Activated naive CD4-positive, alpha-beta T cell treated with anti-CD3 and anti-CD28 coated beads, Interleukin-2, amount 50 U/mL, for 24 hours (primary cell): ENCODE results near the gene MROH2B.

Source experiments
- H3K27ac Mint-ChIP-seq: one replicate; pipeline ENCODE4 v1.8.0; 2021; ENCODE audit warnings: mild to moderate bottlenecking, mixed read lengths
- H3K27me3 Mint-ChIP-seq: one replicate; pipeline ENCODE4 v1.8.0; 2021; ENCODE audit warnings: mixed read lengths
- H3K36me3 Mint-ChIP-seq: one replicate; pipeline ENCODE4 v1.8.0; 2021; ENCODE audit warnings: mixed read lengths
- H3K4me1 Mint-ChIP-seq: one replicate; pipeline ENCODE4 v1.8.0; 2021; ENCODE audit warnings: mixed read lengths
- H3K4me3 Mint-ChIP-seq: one replicate; pipeline ENCODE4 v1.8.0; 2021; ENCODE audit warnings: mild to moderate bottlenecking, mixed read lengths
- H3K9me3 Mint-ChIP-seq: one replicate; pipeline ENCODE4 v1.8.0; 2021; ENCODE audit warnings: mixed read lengths

Gene MROH2B

DNA sequence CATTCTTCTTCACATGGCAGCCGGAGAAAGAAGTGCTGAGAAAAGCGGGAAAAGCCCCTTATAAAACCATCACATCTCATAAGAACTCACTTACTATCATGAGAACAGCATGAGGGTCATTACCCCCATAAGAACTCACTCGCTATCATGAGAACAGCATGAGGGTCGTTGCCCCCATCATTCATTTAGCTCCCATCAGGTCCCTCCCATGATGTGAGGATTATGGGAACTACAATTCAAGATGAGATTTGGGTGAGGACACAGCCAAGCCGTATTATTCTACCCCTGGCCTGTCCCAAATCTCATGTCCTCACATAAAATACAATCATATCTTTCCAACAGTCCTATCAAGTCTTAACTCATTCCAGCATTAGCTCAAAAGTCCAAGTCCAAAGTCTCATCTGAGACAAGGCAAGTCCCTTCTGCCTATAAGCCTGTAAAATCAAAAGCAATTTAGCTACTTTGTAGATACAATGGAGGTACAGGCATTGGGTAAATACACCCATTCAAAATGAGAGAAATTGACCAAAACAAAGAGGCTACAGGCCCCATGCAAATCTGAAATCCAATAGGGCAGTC lies 79.1 kb downstream of the MROH2B start:
- Mint-ChIP-seq H3K9me3 (no peaks in the 10 kb centered on the region), H3K4me3 (no peak overlapping the region), H3K4me1 (no peaks in the 10 kb centered on the region), H3K27me3 (peaks cover 5% of the 10 kb centered on the region), H3K27ac (no peak overlapping the region), H3K36me3 (no peaks in the 10 kb centered on the region)

DNA sequence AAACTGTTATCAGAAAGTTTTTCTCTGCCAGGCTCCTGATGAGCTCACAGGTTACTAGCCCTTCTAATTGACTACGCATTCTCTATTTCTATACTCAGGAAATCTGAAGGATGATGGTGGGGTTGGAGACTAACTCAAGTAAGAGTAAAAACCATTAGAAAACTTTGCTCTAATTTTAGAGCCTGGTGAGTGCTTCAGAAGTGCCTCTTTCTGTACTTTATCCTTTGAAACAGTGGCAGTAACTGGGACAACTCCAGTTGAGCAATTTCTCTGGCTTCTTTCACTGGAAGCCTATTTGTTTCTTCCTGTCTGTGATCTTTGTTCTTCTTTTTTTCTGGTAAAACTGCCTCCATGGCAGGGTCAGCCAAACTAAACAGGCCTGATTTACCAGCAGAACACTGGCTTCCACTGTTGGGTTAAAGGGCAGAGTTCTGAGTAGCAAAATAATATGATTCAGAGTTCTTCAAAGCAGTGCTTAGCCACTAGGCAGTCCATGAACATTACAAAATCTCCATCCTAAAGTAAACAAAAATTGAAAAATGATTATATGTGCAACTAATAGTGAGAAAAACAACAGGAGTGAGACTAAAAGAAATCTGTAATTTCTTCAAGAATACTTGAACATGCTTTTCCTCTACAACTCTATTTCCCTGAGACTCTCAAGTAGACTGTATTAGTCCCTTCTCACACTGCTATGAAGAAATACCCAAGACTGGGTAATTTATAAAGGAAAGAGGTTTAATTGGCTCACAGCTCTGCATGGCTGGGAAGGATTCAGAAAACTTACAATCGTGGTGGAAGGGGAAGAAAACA lies 79.8 kb downstream of the MROH2B start:
- no peaks in the 10 kb centered on the region for H3K4me1 Mint-ChIP-seq
- H3K4me3 Mint-ChIP-seq: no peak overlapping the region
- peaks cover 5% of the 10 kb centered on the region for H3K27me3 Mint-ChIP-seq

GRCh38 chr5:40988746-40989510 lies 82.2 kb downstream of the MROH2B start:
- H3K27ac Mint-ChIP-seq: no peak overlapping the region
- H3K9me3 Mint-ChIP-seq: no peaks in the 10 kb centered on the region
- peaks cover 8% of the 10 kb centered on the region for H3K27me3 Mint-ChIP-seq
- H3K4me1 Mint-ChIP-seq: no peaks in the 10 kb centered on the region
- no peaks in the 10 kb centered on the region for H3K36me3 Mint-ChIP-seq
- no peak overlapping the region for H3K4me3 Mint-ChIP-seq

More for the DNA sequence above, 79.8 kb downstream of the MROH2B start:
- Mint-ChIP-seq H3K9me3 (no peaks in the 10 kb centered on the region), H3K36me3 (no peaks in the 10 kb centered on the region), H3K27ac (no peak overlapping the region)

DNA sequence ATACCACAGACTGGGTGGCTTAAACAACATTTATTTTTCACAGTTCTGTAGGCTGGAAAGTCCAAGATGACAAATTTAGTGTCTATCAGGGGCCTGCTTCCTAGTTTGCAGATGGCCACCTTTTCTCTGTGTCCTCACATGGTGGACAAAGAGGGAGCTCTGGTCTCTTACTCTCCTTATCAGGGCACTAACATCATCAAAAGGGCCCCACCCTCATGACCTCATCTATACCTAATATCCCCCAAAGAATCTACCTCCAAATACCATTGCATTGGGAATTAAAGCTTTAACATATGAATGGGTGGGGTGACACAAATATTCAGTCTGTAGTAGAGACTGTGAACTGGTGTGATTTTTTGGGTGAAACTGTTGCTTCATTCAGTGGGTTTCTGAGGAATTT lies 83.8 kb downstream of the MROH2B start:
- peaks cover 6% of the 10 kb centered on the region for H3K27me3 Mint-ChIP-seq
- no peaks in the 10 kb centered on the region for H3K36me3 Mint-ChIP-seq
- H3K4me1 Mint-ChIP-seq: no peaks in the 10 kb centered on the region
- no peak overlapping the region for H3K27ac Mint-ChIP-seq
- H3K9me3 Mint-ChIP-seq: no peaks in the 10 kb centered on the region
- no peak overlapping the region for H3K4me3 Mint-ChIP-seq

DNA sequence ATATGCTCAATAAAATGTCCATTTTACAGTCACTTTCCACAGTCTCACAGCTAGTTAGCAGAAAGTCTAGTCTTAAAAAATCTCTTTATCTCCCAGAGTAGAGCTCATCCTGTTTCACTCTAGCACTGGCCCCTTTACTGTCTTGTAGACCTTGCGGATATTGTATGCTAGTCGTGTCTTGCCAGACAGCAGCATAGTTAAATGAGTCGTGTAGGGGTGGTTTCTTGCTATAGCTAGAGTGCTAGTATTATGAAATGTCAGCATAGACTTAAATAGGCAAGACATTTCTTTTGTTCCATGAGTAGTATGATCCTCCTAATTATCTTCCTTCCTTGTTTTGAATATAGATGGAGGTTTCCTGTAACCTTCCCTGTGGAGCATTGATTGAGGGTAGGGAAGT lies 84.5 kb downstream of the MROH2B start:
- no peak overlapping the region for H3K27ac Mint-ChIP-seq
- no peaks in the 10 kb centered on the region for H3K36me3 Mint-ChIP-seq
- H3K9me3 Mint-ChIP-seq: no peaks in the 10 kb centered on the region
- no peak overlapping the region for H3K4me3 Mint-ChIP-seq
- H3K4me1 Mint-ChIP-seq: no peaks in the 10 kb centered on the region
- peaks cover 6% of the 10 kb centered on the region for H3K27me3 Mint-ChIP-seq

DNA sequence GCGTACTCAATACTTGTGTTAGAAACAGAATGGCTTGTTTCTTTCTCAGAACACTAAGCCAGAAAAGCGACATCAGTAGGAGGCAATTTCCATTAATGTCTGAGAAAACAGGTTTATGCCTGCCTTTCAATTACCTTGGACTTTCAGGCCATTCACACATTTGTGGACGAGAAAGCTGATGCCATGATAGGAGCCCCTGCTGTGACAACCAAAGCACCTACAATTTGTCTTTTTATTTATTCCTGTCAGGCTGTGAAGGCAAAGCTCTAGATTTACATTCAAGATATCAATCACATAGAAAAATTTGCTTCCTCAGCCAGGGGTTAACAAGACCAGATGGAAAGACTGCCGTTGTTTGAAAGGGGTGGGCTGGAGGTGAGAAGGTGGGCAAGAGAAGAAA lies 85.6 kb downstream of the MROH2B start:
- Mint-ChIP-seq H3K4me1 (no peaks in the 10 kb centered on the region), H3K36me3 (no peaks in the 10 kb centered on the region), H3K4me3 (no peak overlapping the region), H3K27ac (no peak overlapping the region), H3K9me3 (no peaks in the 10 kb centered on the region), H3K27me3 (peaks cover 7% of the 10 kb centered on the region)

GRCh38 chr5:40984884-40985283 lies 86.3 kb downstream of the MROH2B start:
- H3K27me3 Mint-ChIP-seq: peaks cover 4% of the 10 kb centered on the region

DNA sequence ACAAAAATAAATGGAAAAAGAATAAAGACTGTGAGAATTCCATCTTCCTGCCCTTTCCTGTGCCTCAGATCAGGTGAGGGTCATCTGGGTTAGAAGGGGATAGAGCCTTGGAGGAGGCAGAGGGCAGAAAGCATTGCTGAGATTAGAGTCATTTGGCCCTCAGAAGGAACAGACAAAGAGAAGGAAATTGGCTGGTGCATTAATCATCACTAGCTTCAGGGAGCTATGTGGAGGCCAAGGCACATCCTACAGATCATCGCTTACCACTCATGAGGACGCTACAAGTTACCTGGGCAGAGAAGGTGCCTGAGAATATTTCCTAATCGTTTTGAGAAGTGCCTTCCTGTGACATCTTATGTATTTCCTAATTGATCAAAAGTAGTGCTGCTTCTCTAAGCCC lies 87.4 kb downstream of the MROH2B start:
- H3K4me3 Mint-ChIP-seq: no peak overlapping the region
- no peak overlapping the region for H3K27ac Mint-ChIP-seq
- H3K36me3 Mint-ChIP-seq: no peaks in the 10 kb centered on the region
- H3K27me3 Mint-ChIP-seq: peaks cover 6% of the 10 kb centered on the region
- H3K4me1 Mint-ChIP-seq: no peaks in the 10 kb centered on the region
- peaks cover 4% of the 10 kb centered on the region for H3K9me3 Mint-ChIP-seq

More at GRCh38 chr5:40984884-40985283, 86.3 kb downstream of the MROH2B start:
- Mint-ChIP-seq H3K4me1 (no peaks in the 10 kb centered on the region), H3K36me3 (no peaks in the 10 kb centered on the region), H3K4me3 (no peak overlapping the region), H3K27ac (no peak overlapping the region), H3K9me3 (no peaks in the 10 kb centered on the region)

- Mint-ChIP-seq H3K27ac (no peak overlapping the region), H3K4me1 (no peaks in the 10 kb centered on the region), H3K36me3 (no peaks in the 10 kb centered on the region), H3K27me3 (peaks cover 6% of the 10 kb centered on the region), H3K9me3 (peaks cover 4% of the 10 kb centered on the region), H3K4me3 (no peak overlapping the region)
These were observed 89.7 kb downstream of the MROH2B start for GRCh38 chr5:40981420-40981819.

- H3K4me1 Mint-ChIP-seq: no peaks in the 10 kb centered on the region
- no peak overlapping the region for H3K27ac Mint-ChIP-seq
- H3K4me3 Mint-ChIP-seq: no peak overlapping the region
- no peaks in the 10 kb centered on the region for H3K36me3 Mint-ChIP-seq
- peaks cover 4% of the 10 kb centered on the region for H3K9me3 Mint-ChIP-seq
- peaks cover 3% of the 10 kb centered on the region for H3K27me3 Mint-ChIP-seq
These were observed 94.3 kb downstream of the MROH2B start for GRCh38 chr5:40976836-40977235.

DNA sequence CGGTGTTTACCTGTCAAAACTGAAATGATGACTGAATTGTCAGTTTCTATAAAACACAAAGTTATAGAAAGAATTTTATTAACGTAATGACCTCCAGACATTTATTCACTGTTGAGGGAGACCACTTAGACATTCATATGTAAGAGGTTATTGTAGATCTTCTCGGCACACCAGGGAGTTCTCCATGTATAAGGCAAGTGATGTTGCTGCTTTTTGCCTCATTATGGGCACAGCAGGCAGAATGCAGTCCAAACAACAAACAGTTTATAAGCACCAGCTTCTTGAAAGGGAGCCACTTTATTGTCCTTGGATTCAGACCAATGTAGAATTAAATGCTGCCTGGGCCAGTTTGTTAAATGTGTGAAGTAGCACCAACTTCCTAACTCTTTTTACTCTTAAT lies 95.1 kb downstream of the MROH2B start:
- no peaks in the 10 kb centered on the region for H3K4me1 Mint-ChIP-seq
- H3K9me3 Mint-ChIP-seq: peaks cover 4% of the 10 kb centered on the region
- H3K27ac Mint-ChIP-seq: no peak overlapping the region
- no peaks in the 10 kb centered on the region for H3K36me3 Mint-ChIP-seq
- H3K27me3 Mint-ChIP-seq: peaks cover 3% of the 10 kb centered on the region
- no peak overlapping the region for H3K4me3 Mint-ChIP-seq

- H3K27me3 Mint-ChIP-seq: peaks cover 2% of the 10 kb centered on the region
- no peaks in the 10 kb centered on the region for H3K4me1 Mint-ChIP-seq
- H3K27ac Mint-ChIP-seq: no peak overlapping the region
- no peak overlapping the region for H3K4me3 Mint-ChIP-seq
- H3K36me3 Mint-ChIP-seq: no peaks in the 10 kb centered on the region
- H3K9me3 Mint-ChIP-seq: no peaks in the 10 kb centered on the region
These were observed 97.7 kb downstream of the MROH2B start for GRCh38 chr5:40973364-40974004.

- Mint-ChIP-seq H3K27ac (no peak overlapping the region), H3K4me1 (no peaks in the 10 kb centered on the region), H3K27me3 (peaks cover 2% of the 10 kb centered on the region), H3K4me3 (no peak overlapping the region), H3K36me3 (no peaks in the 10 kb centered on the region), H3K9me3 (no peaks in the 10 kb centered on the region)
These were observed 98.7 kb downstream of the MROH2B start for GRCh38 chr5:40972434-40972833.

DNA sequence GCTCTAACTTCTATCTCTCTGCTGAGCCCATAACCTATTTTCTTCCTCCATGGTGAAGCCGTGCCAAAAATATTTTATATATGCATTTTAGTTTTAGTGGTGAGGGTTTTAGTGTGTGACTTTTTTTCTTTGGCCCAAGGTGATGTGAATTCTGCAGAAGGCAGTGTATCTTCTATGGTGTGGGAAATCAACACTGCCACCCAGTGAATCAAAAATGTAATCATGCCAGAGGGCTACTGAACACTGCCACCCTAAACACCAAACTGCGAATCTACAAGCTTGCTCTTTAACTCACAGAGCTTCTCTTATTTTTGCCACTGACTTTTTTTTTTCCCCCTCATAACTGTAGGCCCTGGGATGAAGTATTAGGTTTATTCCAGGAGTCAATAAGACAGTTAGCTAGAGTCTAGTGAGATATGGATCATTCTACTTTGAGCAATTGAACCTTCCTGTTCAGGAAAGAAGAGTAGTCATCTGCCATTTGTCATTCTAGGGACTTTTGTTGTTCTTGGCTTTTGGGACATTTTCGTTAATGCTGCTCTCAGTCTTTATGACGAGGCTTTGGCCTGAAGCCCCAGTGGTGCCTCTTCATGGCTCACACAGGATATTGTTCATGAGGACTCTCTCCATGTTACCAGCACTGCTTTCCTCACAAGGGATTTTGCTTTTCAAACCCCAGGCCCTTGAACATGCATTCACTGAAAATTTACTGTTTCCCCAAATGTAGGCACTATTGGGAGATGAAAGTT lies 108.8 kb downstream of the MROH2B start:
- Mint-ChIP-seq H3K27me3 (peaks cover 2% of the 10 kb centered on the region), H3K36me3 (no peaks in the 10 kb centered on the region), H3K4me1 (no peaks in the 10 kb centered on the region), H3K4me3 (no peak overlapping the region), H3K27ac (no peak overlapping the region), H3K9me3 (no peaks in the 10 kb centered on the region)

DNA sequence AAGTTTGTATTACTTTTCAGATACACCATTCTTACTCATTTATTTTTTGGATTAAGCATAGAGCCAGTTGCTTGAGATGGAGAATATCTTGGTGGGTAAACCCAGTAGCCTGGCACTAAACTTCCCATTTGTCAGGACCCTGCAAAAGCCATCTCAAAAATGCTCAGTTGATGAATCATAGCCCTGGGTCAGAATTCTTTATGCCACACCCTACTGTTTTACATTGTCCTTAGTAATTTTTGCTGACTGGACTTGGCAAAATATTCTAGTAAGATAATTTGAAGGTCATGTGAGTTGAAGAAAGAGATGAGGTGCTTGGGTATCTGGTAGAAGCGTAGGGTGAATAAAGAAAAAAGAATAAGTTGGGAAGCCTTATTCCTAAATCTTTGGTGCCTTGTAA lies 111.1 kb downstream of the MROH2B start:
- no peaks in the 10 kb centered on the region for H3K4me1 Mint-ChIP-seq
- peaks cover 2% of the 10 kb centered on the region for H3K27me3 Mint-ChIP-seq
- H3K36me3 Mint-ChIP-seq: no peaks in the 10 kb centered on the region
- H3K9me3 Mint-ChIP-seq: no peaks in the 10 kb centered on the region
- no peak overlapping the region for H3K27ac Mint-ChIP-seq
- no peak overlapping the region for H3K4me3 Mint-ChIP-seq
